ENCODE measurements around the gene TPK1. TPM values are rescaled to one million over a fixed set of nuclear protein-coding genes. Genes with fewer than 3 reads are reported as not detected.

Gene TPK1
- total RNA-seq, 1 donor from 2014 or later: 2.2 TPM

GRCh38 chr7:144588559-144589051 is 247.2 kb downstream of the TPK1 start:
- no peak overlapping the region for H3K9ac ChIP-seq (ENCODE audit: low read length)
- no peak overlapping the region for H3K4me2 ChIP-seq (ENCODE audit: low read length)
- no peak overlapping the region for H3K27ac Mint-ChIP-seq (ENCODE audit: unreplicated experiment)
- TF ChIP-seq EZH2 (IDR thresholded peaks at IDR 0.05; ENCODE audit: insufficient read depth, low read length) (no peak), CTCF (IDR thresholded peaks at IDR 0.05; ENCODE audit: insufficient read depth, low read depth, low read length) (no peak)
- no peaks in the 10 kb centered on the region for H3K4me1 ChIP-seq (ENCODE audit: insufficient read depth, low read length)
- no peaks in the 10 kb centered on the region for H3K27me3 Mint-ChIP-seq (ENCODE audit: low read depth, unreplicated experiment)
- no peaks in the 10 kb centered on the region for H3K79me2 ChIP-seq (ENCODE audit: insufficient read depth, low read length)
- H3K9me3 ChIP-seq (ENCODE audit: insufficient read depth, low read depth, low read length): peaks cover 2% of the 10 kb centered on the region
- H3K4me3 ChIP-seq (ENCODE audit: insufficient read depth, low read depth, low read length): no peak overlapping the region
- H3K27me3 ChIP-seq (ENCODE audit: insufficient read depth, low read length): no peaks in the 10 kb centered on the region
- H3K9me3 Mint-ChIP-seq (ENCODE audit: unreplicated experiment): no peaks in the 10 kb centered on the region
- FAIRE-seq (no peak), DNase-seq (ENCODE audit: low read depth) (no peak)
- H3K4me3 Mint-ChIP-seq (ENCODE audit: unreplicated experiment): no peak overlapping the region
- H3K36me3 ChIP-seq (ENCODE audit: insufficient read depth, low read length): no peaks in the 10 kb centered on the region
- H3K27ac ChIP-seq (ENCODE audit: low read depth, low read length): no peak overlapping the region
- no peaks in the 10 kb centered on the region for H3K4me1 Mint-ChIP-seq (ENCODE audit: low read depth, unreplicated experiment)
- no peaks in the 10 kb centered on the region for H4K20me1 ChIP-seq (ENCODE audit: insufficient read depth, low read length)
- no peak overlapping the region for H2AFZ ChIP-seq (ENCODE audit: low read depth, low read length)
- no peaks in the 10 kb centered on the region for H3K36me3 Mint-ChIP-seq (ENCODE audit: low read depth, unreplicated experiment)

- no peaks in the 10 kb centered on the region for H3K36me3 Mint-ChIP-seq (ENCODE audit: low read depth, unreplicated experiment)
- no peak for DNase-seq (ENCODE audit: low read depth)
- no peak overlapping the region for H3K4me3 Mint-ChIP-seq (ENCODE audit: unreplicated experiment)
- no peaks in the 10 kb centered on the region for H3K9me3 Mint-ChIP-seq (ENCODE audit: unreplicated experiment)
- FAIRE-seq: no peak
- Histone ChIP-seq H3K36me3 (ENCODE audit: insufficient read depth, low read length) (no peaks in the 10 kb centered on the region), H3K9ac (ENCODE audit: low read length) (no peak overlapping the region), H2AFZ (ENCODE audit: low read depth, low read length) (no peak overlapping the region), H3K9me3 (ENCODE audit: insufficient read depth, low read depth, low read length) (peaks cover 2% of the 10 kb centered on the region), H3K79me2 (ENCODE audit: insufficient read depth, low read length) (no peaks in the 10 kb centered on the region), H3K27me3 (ENCODE audit: insufficient read depth, low read length) (no peaks in the 10 kb centered on the region), H3K27ac (ENCODE audit: low read depth, low read length) (no peak overlapping the region), H3K4me1 (ENCODE audit: insufficient read depth, low read length) (no peaks in the 10 kb centered on the region), H3K4me2 (ENCODE audit: low read length) (no peak overlapping the region), H4K20me1 (ENCODE audit: insufficient read depth, low read length) (no peaks in the 10 kb centered on the region), H3K4me3 (ENCODE audit: insufficient read depth, low read depth, low read length) (no peak overlapping the region)
- TF ChIP-seq EZH2 (IDR thresholded peaks at IDR 0.05; ENCODE audit: insufficient read depth, low read length): no peak
- TF ChIP-seq CTCF (IDR thresholded peaks at IDR 0.05; ENCODE audit: insufficient read depth, low read depth, low read length): no peak
- H3K4me1 Mint-ChIP-seq (ENCODE audit: low read depth, unreplicated experiment): no peaks in the 10 kb centered on the region
- H3K27ac Mint-ChIP-seq (ENCODE audit: unreplicated experiment): no peak overlapping the region
- no peaks in the 10 kb centered on the region for H3K27me3 Mint-ChIP-seq (ENCODE audit: low read depth, unreplicated experiment)
Measured at GRCh38 chr7:144587701-144588100, 248.2 kb downstream of the TPK1 start.

GRCh38 chr7:144584726-144585125 is 251.1 kb downstream of the TPK1 start:
- H3K9me3 ChIP-seq (ENCODE audit: insufficient read depth, low read depth, low read length): peaks cover 2% of the 10 kb centered on the region
- no peak for FAIRE-seq
- Mint-ChIP-seq H3K27ac (ENCODE audit: unreplicated experiment) (no peak overlapping the region), H3K9me3 (ENCODE audit: unreplicated experiment) (no peaks in the 10 kb centered on the region), H3K27me3 (ENCODE audit: low read depth, unreplicated experiment) (no peaks in the 10 kb centered on the region), H3K4me3 (ENCODE audit: unreplicated experiment) (no peak overlapping the region), H3K4me1 (ENCODE audit: low read depth, unreplicated experiment) (no peaks in the 10 kb centered on the region), H3K36me3 (ENCODE audit: low read depth, unreplicated experiment) (no peaks in the 10 kb centered on the region)
- no peaks in the 10 kb centered on the region for H3K4me1 ChIP-seq (ENCODE audit: insufficient read depth, low read length)
- TF ChIP-seq CTCF (IDR thresholded peaks at IDR 0.05; ENCODE audit: insufficient read depth, low read depth, low read length): no peak
- no peak for TF ChIP-seq EZH2 (IDR thresholded peaks at IDR 0.05; ENCODE audit: insufficient read depth, low read length)
- no peak for DNase-seq (ENCODE audit: low read depth)
- H3K4me3 ChIP-seq (ENCODE audit: insufficient read depth, low read depth, low read length): no peak overlapping the region
- no peak overlapping the region for H3K9ac ChIP-seq (ENCODE audit: low read length)
- no peaks in the 10 kb centered on the region for H3K27me3 ChIP-seq (ENCODE audit: insufficient read depth, low read length)
- H3K36me3 ChIP-seq (ENCODE audit: insufficient read depth, low read length): no peaks in the 10 kb centered on the region
- H2AFZ ChIP-seq (ENCODE audit: low read depth, low read length): no peak overlapping the region
- no peaks in the 10 kb centered on the region for H4K20me1 ChIP-seq (ENCODE audit: insufficient read depth, low read length)
- no peak overlapping the region for H3K4me2 ChIP-seq (ENCODE audit: low read length)
- no peaks in the 10 kb centered on the region for H3K79me2 ChIP-seq (ENCODE audit: insufficient read depth, low read length)
- no peak overlapping the region for H3K27ac ChIP-seq (ENCODE audit: low read depth, low read length)

Measured in astrocyte (in vitro differentiated cells and primary cell).